ENCODE measurements around the gene NUP54. TPM values are rescaled to one million over a fixed set of nuclear protein-coding genes. Genes with fewer than 3 reads are reported as not detected.

Gene NUP54
- total and polyA plus RNA-seq, 9 of the 15 experiments (the other 6 are each of a cell fraction or from before 2014, with no cell fraction given), result 29.6 to 115 (median 67.7) TPM

DNA sequence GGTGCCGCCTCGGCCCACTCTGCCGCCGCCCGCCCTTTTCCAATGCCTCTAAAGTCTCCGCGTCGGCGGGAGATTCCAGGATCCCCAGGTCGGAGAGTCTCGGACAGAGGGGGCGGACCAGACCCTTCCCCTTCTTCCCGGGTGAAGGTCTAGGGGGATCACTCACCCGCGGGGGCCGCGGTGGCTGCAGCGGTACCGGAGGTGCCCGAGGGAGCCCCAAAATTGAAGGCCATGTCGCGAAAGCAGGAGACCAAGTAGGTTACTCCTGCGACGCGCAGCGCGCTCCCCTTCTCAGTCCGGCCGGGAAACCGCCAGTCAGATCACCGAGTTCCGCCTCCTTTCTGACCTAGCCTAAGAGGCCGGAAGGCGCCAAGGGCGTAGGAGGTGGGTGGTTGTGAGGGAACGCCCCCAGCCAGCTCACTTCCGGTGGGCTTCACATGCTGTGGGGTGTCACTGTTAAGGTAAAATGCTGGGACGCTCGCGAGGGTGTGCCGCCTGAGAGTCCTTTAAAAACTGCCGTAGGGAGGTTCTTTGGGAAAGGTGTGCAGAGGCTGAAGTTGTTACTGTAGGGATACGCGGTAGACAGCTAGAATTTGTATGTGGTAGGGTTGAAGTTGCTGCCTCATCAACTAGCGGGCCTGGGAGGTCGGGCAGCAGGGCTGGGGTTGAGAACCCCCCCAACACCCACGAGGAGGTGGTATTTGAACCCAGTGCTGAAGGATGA, at the start of gene NUP54 (continued):
- peak; percentile 48 for TF ChIP-seq ARID1B (IDR thresholded peaks at IDR 0.05)
- TF ChIP-seq ZNF445 (CRISPR knock-in tag; IDR thresholded peaks at IDR 0.05; ENCODE audit: low read depth), result no peak
- no peak for TF ChIP-seq ZSCAN29 (IDR thresholded peaks at IDR 0.05)
- peak; percentile 69 for TF ChIP-seq HNRNPLL (IDR thresholded peaks at IDR 0.05; ENCODE audit: low read depth, low read length, poor library complexity, severe bottlenecking)
- TF ChIP-seq E2F3 (CRISPR knock-in tag; IDR thresholded peaks at IDR 0.05), result peak; percentile 54; the same call in 1 of the 2 replicates
- no peak for TF ChIP-seq HEY1 (CRISPR knock-in tag; IDR thresholded peaks at IDR 0.05; ENCODE audit: borderline replicate concordance)
- TF ChIP-seq ZNF408 (CRISPR knock-in tag; IDR thresholded peaks at IDR 0.05; ENCODE audit: low read depth), result no peak
- TF ChIP-seq RBM34 (IDR thresholded peaks at IDR 0.05; ENCODE audit: borderline replicate concordance, insufficient read depth, low read length), result no peak
- peak; percentile 96 to 100 (median 99) for TF ChIP-seq ZBTB11 (CRISPR knock-in tag; IDR thresholded peaks at IDR 0.05)
- no peak for TF ChIP-seq NCOA4 (IDR thresholded peaks at IDR 0.05; ENCODE audit: partially characterized antibody)
- TF ChIP-seq ZNF431 (CRISPR knock-in tag; IDR thresholded peaks at IDR 0.05), result peak; percentile 71; the same call in 1 of the 2 replicates
- TF ChIP-seq KAT7 (CRISPR knock-in tag; IDR thresholded peaks at IDR 0.05; ENCODE audit: borderline replicate concordance), result peak; percentile 97
- TF ChIP-seq RBM25 (IDR thresholded peaks at IDR 0.05; ENCODE audit: low read depth, low read length, severe bottlenecking), result no peak
- 0 out of 2 replicates have a peak, but pooled peaks have one; percentile 61 for TF ChIP-seq PHB (CRISPR knock-in tag; IDR thresholded peaks at IDR 0.05)
- peak; percentile 99 for TF ChIP-seq XRCC5 (IDR thresholded peaks at IDR 0.05; ENCODE audit: low read depth, low read length)
- TF ChIP-seq BRD9 (IDR thresholded peaks at IDR 0.05; ENCODE audit: low read depth, partially characterized antibody), result no peak

All from K562 (cell line).